ENCODE results near the gene PISD. TPM values are rescaled to one million over a fixed set of nuclear protein-coding genes. Genes with fewer than 3 reads are reported as not detected.

The PISD gene
- total and polyA plus RNA-seq, 2 of the 8 experiments (the other 6 are each of a cell fraction or from before 2014, with no cell fraction given): 47.8 to 48.2 TPM

DNA sequence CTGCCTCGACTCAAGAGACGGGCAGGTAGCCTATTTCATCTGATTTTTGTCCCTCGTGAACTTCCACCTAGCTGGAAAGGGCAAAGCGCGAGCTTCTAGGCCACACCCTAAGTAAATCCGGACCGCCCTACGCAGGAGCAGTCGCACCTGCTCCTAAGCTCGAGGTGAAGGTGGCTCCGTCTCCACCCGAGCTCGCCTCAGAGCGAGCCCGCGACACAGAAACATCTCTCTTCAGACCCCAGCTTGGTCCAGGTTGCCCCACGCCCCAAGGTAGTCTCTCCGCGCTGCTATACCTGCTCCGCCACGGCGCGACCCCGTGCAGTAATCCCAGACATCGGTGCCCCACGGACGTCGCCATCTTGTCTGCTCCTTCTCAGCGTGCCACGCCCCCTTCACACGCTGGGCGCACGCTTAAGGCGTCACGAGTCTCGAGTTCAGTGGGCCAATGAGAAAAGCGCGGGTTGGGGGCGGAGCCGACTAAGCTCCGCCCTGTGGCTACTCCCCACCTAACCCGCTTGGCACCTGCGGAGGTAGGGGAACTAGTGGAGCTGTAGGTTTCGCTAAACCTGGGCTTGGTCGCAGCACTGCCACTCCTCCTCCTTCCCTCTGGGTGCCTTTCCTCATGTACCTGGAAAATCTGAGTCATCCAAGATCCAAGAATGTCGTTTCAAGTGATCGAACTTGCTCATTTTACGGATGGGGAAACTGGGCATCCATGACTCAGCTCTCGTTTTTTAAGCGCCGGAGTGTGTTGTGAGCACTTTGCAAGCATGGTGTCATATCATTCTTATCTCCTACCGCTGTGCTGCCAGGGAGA, at the start of gene PISD (continued):
- TF ChIP-seq YY1 (IDR thresholded peaks at IDR 0.05; ENCODE audit: low read depth, low read length) (peak; percentile 98), JUND (IDR thresholded peaks at IDR 0.05; ENCODE audit: low read length) (peak; percentile 75), CHD1 (IDR thresholded peaks at IDR 0.05; ENCODE audit: low read depth, low read length) (no peak), KDM4A (IDR thresholded peaks at IDR 0.05; ENCODE audit: low read depth, low read length, severe bottlenecking) (peak; percentile 84), SAP30 (IDR thresholded peaks at IDR 0.05; ENCODE audit: insufficient read depth, insufficient replicate concordance, low read length) (peak; percentile 93), TAF7 (optimal IDR thresholded peaks at IDR 0.05; ENCODE audit: borderline replicate concordance, low read depth, low read length) (peak; percentile 53), ZNF274 (IDR thresholded peaks at IDR 0.05; ENCODE audit: borderline replicate concordance, extremely low read depth, low read length) (no peak), JUN (IDR thresholded peaks at IDR 0.05; ENCODE audit: low read depth, low read length) (no peak), CREB1 (IDR thresholded peaks at IDR 0.05) (peak; percentile 100), SP1 (IDR thresholded peaks at IDR 0.05; ENCODE audit: low read depth, low read length) (peak; percentile 95), KDM1A (IDR thresholded peaks at IDR 0.05; ENCODE audit: borderline replicate concordance, low read length) (no peak), SIN3A (conservative IDR thresholded peaks at IDR 0.05 in 1 of 2, IDR thresholded peaks at IDR 0.05 in 1 of 2; ENCODE audit: low read depth in 1 of 2, low read length in 2 of 2) (peak; percentile 85 to 92; a peak in 1 of 4 replicates)
- TF ChIP-seq, protein P1, sequence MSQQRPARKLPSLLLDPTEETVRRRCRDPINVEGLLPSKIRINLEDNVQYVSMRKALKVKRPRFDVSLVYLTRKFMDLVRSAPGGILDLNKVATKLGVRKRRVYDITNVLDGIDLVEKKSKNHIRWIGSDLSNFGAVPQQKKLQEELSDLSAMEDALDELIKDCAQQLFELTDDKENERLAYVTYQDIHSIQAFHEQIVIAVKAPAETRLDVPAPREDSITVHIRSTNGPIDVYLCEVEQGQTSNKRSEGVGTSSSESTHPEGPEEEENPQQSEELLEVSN (IDR thresholded peaks at IDR 0.05): no peak
- TF ChIP-seq, protein P2, sequence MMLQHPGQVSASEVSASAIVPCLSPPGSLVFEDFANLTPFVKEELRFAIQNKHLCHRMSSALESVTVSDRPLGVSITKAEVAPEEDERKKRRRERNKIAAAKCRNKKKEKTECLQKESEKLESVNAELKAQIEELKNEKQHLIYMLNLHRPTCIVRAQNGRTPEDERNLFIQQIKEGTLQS (IDR thresholded peaks at IDR 0.05; ENCODE audit: insufficient read depth, low read depth, low read length): 0 out of 2 replicates have a peak, but pooled peaks have one; percentile 61
- TF ChIP-seq, protein P3, sequence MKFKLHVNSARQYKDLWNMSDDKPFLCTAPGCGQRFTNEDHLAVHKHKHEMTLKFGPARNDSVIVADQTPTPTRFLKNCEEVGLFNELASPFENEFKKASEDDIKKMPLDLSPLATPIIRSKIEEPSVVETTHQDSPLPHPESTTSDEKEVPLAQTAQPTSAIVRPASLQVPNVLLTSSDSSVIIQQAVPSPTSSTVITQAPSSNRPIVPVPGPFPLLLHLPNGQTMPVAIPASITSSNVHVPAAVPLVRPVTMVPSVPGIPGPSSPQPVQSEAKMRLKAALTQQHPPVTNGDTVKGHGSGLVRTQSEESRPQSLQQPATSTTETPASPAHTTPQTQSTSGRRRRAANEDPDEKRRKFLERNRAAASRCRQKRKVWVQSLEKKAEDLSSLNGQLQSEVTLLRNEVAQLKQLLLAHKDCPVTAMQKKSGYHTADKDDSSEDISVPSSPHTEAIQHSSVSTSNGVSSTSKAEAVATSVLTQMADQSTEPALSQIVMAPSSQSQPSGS (IDR thresholded peaks at IDR 0.05; ENCODE audit: low read length): no peak; the same call in 1 of the 2 replicates
- TF ChIP-seq, protein P4, sequence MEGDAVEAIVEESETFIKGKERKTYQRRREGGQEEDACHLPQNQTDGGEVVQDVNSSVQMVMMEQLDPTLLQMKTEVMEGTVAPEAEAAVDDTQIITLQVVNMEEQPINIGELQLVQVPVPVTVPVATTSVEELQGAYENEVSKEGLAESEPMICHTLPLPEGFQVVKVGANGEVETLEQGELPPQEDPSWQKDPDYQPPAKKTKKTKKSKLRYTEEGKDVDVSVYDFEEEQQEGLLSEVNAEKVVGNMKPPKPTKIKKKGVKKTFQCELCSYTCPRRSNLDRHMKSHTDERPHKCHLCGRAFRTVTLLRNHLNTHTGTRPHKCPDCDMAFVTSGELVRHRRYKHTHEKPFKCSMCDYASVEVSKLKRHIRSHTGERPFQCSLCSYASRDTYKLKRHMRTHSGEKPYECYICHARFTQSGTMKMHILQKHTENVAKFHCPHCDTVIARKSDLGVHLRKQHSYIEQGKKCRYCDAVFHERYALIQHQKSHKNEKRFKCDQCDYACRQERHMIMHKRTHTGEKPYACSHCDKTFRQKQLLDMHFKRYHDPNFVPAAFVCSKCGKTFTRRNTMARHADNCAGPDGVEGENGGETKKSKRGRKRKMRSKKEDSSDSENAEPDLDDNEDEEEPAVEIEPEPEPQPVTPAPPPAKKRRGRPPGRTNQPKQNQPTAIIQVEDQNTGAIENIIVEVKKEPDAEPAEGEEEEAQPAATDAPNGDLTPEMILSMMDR (IDR thresholded peaks at IDR 0.05; ENCODE audit: control extremely low read depth in 1 of 3, insufficient read depth in 1 of 3, low read depth in 1 of 3, low read length in 3 of 3): no peak

Data from H1 (cell line).